ENCODE results near the gene CACNA2D1.

DNA sequence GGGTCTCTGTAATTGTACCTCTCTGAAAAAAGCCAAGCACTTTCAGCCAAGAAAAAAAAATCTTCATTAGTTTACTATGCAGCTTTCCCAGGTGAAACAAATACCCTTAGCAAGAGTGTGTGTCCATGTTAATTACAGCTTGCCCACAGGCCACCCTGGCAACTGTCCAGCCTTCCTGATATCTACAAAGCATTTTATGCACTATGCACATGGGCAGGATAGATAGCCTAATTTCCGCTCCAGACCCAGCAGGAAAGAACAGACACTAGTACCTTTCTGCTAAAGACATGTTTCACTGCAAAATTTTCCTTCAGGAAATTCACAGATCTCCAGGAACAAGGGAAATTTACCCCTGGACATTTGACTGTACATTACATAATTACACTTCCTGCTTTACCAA lies 24.4 kb downstream of the CACNA2D1 start:
- TF ChIP-seq FOXM1 (IDR thresholded peaks at IDR 0.05; ENCODE audit: borderline replicate concordance) (no peak), TARDBP (IDR thresholded peaks at IDR 0.05) (no peak)
